Bladder microvascular endothelial cell (primary cell): ENCODE measurements around the gene TAS2R16. TPM values are rescaled to one million over a fixed set of nuclear protein-coding genes. Genes with fewer than 3 reads are reported as not detected.

Experiments
- total RNA-seq: library from RNA; depleted of rRNA; stranded (reverse); fragments of >200 nt; gene quantifications from 2 replicates; pipeline ENCODE4 v1.2.3, GENCODE V29; 2014

The TAS2R16 gene
- total RNA-seq: not detected in 2 replicates

GRCh38 chr7:122995600-122995999 lies at the start of gene TAS2R16:
Gene TAS2R16, minus strand, starts transcription at chr7:122995700. Its CDS starts 66 bp downstream, at chr7:122995634.

Other genes with a start within 250 kb of the TAS2R16 start
- 43.5 and 62.1 TPM in 2 replicates for gene CADPS2, start 109.2 kb downstream of the TAS2R16 start, total RNA-seq
- gene SLC13A1, start 204.3 kb upstream of the TAS2R16 start, total RNA-seq: not detected in 2 replicates